Right lobe of liver (tissue), 4 donors: ENCODE data around the gene ARHGEF37.

ENCODE experiments used
- CTCF ChIP-seq, 4 donors: fragments of 200-600 bp in 3 of 4; fragments of 450-650 bp in 1 of 4; IDR thresholded peaks; one replicate each; pipeline versions ENCODE4 v1.5.1 to v1.8.0; 2016 to 2022; ENCODE audit warnings: antibody characterized with exemption in 4 of 4, mild to moderate bottlenecking in 2 of 4
- POLR2A ChIP-seq: fragments of 450-650 bp; IDR thresholded peaks from one replicate; pipeline ENCODE4 v1.6.1; 2017; ENCODE audit warnings: antibody characterized with exemption, mild to moderate bottlenecking
- donor health status: DM: no; HTN: no; CAD: no.
- donor health status: DM: no; HTN: no; CAD: no.
- donor health status: DM: no; HTN: yes; CAD: no.

- no peak for TF ChIP-seq POLR2A
- TF ChIP-seq CTCF (IDR thresholded peaks at IDR 0.05) = no peak
Observed at GRCh38 chr5:149581931-149582768, 852 bp downstream of the ARHGEF37 start.
